OCI-LY7 (cell line): ENCODE data around the gene RAB17.

Experiments used
- EZH2phosphoT487 ChIP-seq: fragments of 200-600 bp; sonication (generic); IDR thresholded peaks from 2 replicates; pipeline ENCODE4 v1.6.1; 2018; ENCODE audit warnings: low read depth, borderline replicate concordance, mild to moderate bottlenecking, mixed run types, antibody characterized with exemption, low read length, moderate library complexity, mixed read lengths
- TF ChIP-seq, protein P1 (sequence below): fragments of 200-600 bp; sonication (generic); conservative IDR thresholded peaks from 2 replicates; pipeline ENCODE4 v1.5.1; 2014; ENCODE audit warnings: mild to moderate bottlenecking, antibody characterized with exemption, low read length, moderate library complexity, mixed read lengths

DNA sequence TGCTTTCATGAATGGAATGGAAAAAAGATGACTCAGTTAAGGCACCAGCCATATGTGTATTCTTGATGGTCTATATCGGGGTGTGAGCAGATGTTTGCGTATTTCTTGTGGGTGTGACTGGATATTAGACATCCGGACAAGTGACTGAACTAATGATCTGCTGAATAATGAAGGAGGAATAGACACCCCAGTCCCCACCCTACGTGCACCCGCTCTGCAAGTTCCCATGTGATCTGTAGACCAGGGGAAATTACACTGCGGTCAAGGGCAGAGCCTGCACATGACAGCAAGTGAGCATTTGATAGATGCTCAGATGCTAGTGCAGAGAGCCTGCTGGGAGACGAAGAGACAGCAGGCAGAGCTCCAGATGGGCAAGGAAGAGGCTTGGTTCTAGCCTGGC, 36.6 kb downstream of the RAB17 start:
- TF ChIP-seq, protein P1, sequence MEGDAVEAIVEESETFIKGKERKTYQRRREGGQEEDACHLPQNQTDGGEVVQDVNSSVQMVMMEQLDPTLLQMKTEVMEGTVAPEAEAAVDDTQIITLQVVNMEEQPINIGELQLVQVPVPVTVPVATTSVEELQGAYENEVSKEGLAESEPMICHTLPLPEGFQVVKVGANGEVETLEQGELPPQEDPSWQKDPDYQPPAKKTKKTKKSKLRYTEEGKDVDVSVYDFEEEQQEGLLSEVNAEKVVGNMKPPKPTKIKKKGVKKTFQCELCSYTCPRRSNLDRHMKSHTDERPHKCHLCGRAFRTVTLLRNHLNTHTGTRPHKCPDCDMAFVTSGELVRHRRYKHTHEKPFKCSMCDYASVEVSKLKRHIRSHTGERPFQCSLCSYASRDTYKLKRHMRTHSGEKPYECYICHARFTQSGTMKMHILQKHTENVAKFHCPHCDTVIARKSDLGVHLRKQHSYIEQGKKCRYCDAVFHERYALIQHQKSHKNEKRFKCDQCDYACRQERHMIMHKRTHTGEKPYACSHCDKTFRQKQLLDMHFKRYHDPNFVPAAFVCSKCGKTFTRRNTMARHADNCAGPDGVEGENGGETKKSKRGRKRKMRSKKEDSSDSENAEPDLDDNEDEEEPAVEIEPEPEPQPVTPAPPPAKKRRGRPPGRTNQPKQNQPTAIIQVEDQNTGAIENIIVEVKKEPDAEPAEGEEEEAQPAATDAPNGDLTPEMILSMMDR, result no peak
- TF ChIP-seq EZH2phosphoT487, result no peak
